ENCODE measurements around the gene DNAJC18.

DNA sequence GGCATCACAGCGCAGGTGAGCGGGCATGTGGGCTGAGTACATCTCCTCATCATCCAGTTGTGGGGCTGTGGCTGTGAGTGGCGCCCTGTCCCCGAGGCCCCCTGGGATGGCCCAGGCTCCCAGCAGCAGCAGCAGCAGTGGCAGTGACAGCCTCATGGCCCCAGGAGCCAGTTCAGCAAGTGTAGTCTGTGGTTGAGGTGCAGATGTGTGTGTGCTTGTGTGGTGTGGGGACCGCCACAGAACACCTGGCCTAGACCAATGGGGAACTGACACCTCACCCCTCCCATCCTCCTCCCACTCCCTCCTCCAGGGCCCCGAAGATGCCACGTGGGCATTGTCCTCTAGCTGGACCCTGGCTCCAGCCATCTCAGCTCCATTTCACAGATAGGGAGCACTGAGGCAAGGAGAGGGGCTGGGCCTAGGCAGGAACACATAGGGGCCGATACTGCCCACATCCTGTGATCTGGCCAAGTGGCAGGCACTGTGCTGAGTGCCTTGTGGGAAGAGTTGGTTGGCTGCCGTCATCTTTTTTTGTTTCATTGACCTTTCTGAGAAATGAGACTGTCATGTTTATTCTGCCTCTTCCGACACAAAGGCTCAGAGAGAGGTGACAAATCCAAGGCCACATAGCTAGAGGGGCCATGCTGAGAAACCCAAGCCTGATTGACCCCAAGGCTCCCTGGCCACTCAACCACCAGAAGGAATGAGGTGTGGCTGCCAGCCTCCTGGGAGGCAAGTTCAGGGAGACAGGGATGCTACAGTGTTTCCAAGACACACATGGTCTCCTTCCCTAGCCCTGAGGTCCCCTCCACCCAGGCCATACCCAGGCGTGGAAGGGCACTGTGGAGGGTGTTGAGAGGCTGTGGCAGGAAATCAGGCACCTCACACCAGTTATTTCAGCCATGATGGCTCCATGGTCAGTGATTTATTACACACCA is 49.4 kb downstream of the DNAJC18 start, which contains the start of gene MZB1:
- no peak for TF ChIP-seq EZH2 (IDR thresholded peaks at IDR 0.05; ENCODE audit: low read depth, low read length, severe bottlenecking)
- TF ChIP-seq, protein P1, sequence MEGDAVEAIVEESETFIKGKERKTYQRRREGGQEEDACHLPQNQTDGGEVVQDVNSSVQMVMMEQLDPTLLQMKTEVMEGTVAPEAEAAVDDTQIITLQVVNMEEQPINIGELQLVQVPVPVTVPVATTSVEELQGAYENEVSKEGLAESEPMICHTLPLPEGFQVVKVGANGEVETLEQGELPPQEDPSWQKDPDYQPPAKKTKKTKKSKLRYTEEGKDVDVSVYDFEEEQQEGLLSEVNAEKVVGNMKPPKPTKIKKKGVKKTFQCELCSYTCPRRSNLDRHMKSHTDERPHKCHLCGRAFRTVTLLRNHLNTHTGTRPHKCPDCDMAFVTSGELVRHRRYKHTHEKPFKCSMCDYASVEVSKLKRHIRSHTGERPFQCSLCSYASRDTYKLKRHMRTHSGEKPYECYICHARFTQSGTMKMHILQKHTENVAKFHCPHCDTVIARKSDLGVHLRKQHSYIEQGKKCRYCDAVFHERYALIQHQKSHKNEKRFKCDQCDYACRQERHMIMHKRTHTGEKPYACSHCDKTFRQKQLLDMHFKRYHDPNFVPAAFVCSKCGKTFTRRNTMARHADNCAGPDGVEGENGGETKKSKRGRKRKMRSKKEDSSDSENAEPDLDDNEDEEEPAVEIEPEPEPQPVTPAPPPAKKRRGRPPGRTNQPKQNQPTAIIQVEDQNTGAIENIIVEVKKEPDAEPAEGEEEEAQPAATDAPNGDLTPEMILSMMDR (IDR thresholded peaks at IDR 0.05; ENCODE audit: control extremely low read depth in 1 of 3, insufficient read depth in 1 of 3, low read depth in 1 of 3, low read length in 3 of 3), result no peak
- no peak for TF ChIP-seq PHF8 (conservative IDR thresholded peaks at IDR 0.05; ENCODE audit: low read depth, low read length)
- no peak for TF ChIP-seq HDAC2 (IDR thresholded peaks at IDR 0.05; ENCODE audit: borderline replicate concordance in 1 of 2, low read depth in 2 of 2, low read length in 2 of 2)
- no peak for TF ChIP-seq EP300 (IDR thresholded peaks at IDR 0.05; ENCODE audit: borderline replicate concordance in 1 of 2, low read depth in 2 of 2, low read length in 2 of 2)
- TF ChIP-seq KDM5A (IDR thresholded peaks at IDR 0.05; ENCODE audit: low read length), result no peak
- TF ChIP-seq POLR2AphosphoS5 (IDR thresholded peaks at IDR 0.05; ENCODE audit: low read depth, low read length), result no peak
- TF ChIP-seq RXRA (IDR thresholded peaks at IDR 0.05; ENCODE audit: insufficient read depth, low read depth, low read length), result no peak
- no peak for TF ChIP-seq NANOG (IDR thresholded peaks at IDR 0.05; ENCODE audit: insufficient read depth, low read depth, low read length, poor library complexity, severe bottlenecking)
- no peak for TF ChIP-seq SIN3A (conservative IDR thresholded peaks at IDR 0.05 in 1 of 2, IDR thresholded peaks at IDR 0.05 in 1 of 2; ENCODE audit: low read depth in 1 of 2, low read length in 2 of 2)
- no peak for TF ChIP-seq RAD21 (IDR thresholded peaks at IDR 0.05 in 1 of 2, conservative IDR thresholded peaks at IDR 0.05 in 1 of 2; ENCODE audit: low read depth in 2 of 2, low read length in 2 of 2)
- TF ChIP-seq SAP30 (IDR thresholded peaks at IDR 0.05; ENCODE audit: insufficient read depth, insufficient replicate concordance, low read length), result no peak
- TF ChIP-seq JUN (IDR thresholded peaks at IDR 0.05; ENCODE audit: low read depth, low read length), result no peak
